HEK293 (cell line): Measurements from ENCODE around the gene ZC3H7B.

Experiments
- FEZF1 ChIP-seq: fragments of 450-650 bp; formaldehyde crosslinking; IDR thresholded peaks from 2 replicates; pipeline ENCODE4 v1.5.1; 2016; ENCODE audit warnings: missing biosample characterization, missing genetic modification characterization
- KLF16 ChIP-seq: fragments of 450-650 bp; formaldehyde crosslinking; IDR thresholded peaks from 2 replicates; pipeline ENCODE4 v1.5.1; 2017; ENCODE audit warnings: missing biosample characterization, missing genetic modification characterization
- ZBTB21 ChIP-seq: fragments of 450-650 bp; formaldehyde crosslinking; IDR thresholded peaks from 2 replicates; pipeline ENCODE4 v1.5.1; 2017; ENCODE audit warnings: missing biosample characterization, missing genetic modification characterization
- ZFP37 ChIP-seq: fragments of 450-650 bp; formaldehyde crosslinking; IDR thresholded peaks from 2 replicates; pipeline ENCODE4 v1.5.1; 2016; ENCODE audit warnings: missing biosample characterization, missing genetic modification characterization
- ZNF157 ChIP-seq: fragments of 450-650 bp; formaldehyde crosslinking; IDR thresholded peaks from 2 replicates; pipeline ENCODE4 v1.5.1; 2016; ENCODE audit warnings: missing biosample characterization, missing genetic modification characterization
- ZNF239 ChIP-seq: fragments of 450-650 bp; formaldehyde crosslinking; IDR thresholded peaks from 2 replicates; pipeline ENCODE4 v1.5.1; 2016; ENCODE audit warnings: missing biosample characterization, missing genetic modification characterization
- ZNF416 ChIP-seq: fragments of 450-650 bp; formaldehyde crosslinking; IDR thresholded peaks from 2 replicates; pipeline ENCODE4 v1.5.1; 2016; ENCODE audit warnings: missing biosample characterization, missing genetic modification characterization
- TF ChIP-seq, protein P1 (sequence below): fragments of 450-650 bp; formaldehyde crosslinking; IDR thresholded peaks from 2 replicates; pipeline ENCODE4 v1.5.1; 2016; ENCODE audit warnings: missing biosample characterization, missing genetic modification characterization
- TF ChIP-seq, protein P2 (sequence below): fragments of 450-650 bp; formaldehyde crosslinking; IDR thresholded peaks from 2 replicates; pipeline ENCODE4 v1.5.1; 2016; ENCODE audit warnings: missing biosample characterization, missing genetic modification characterization

DNA sequence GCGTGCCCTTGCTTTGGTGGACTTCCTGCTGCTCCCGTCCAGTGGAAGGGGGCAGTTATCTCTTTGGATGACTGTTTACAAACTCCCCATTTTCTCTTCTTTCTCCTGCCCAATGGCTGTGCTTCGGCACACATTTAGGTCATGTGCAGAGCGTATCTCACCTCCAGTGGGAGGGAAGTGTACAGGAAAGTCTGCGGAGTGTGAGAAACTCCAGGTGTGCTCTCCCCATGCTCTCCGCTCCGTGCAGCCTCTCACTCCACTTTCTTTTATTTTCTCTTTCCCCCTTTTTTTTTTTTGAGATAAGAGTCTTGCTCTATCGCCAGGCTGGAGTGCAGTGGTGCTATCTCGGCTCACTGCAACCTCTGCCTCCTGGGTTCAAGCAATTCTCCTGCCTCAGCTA lies 68.5 kb downstream of the ZC3H7B start:
- TF ChIP-seq ZFP37 (tag by site-specific recombination) (no peak), ZNF157 (tag by site-specific recombination) (no peak), KLF16 (tag by site-specific recombination) (no peak), ZNF416 (tag by site-specific recombination) (no peak), ZBTB21 (tag by site-specific recombination) (no peak), ZNF239 (tag by site-specific recombination) (no peak), FEZF1 (tag by site-specific recombination) (no peak)
- TF ChIP-seq, protein P1, sequence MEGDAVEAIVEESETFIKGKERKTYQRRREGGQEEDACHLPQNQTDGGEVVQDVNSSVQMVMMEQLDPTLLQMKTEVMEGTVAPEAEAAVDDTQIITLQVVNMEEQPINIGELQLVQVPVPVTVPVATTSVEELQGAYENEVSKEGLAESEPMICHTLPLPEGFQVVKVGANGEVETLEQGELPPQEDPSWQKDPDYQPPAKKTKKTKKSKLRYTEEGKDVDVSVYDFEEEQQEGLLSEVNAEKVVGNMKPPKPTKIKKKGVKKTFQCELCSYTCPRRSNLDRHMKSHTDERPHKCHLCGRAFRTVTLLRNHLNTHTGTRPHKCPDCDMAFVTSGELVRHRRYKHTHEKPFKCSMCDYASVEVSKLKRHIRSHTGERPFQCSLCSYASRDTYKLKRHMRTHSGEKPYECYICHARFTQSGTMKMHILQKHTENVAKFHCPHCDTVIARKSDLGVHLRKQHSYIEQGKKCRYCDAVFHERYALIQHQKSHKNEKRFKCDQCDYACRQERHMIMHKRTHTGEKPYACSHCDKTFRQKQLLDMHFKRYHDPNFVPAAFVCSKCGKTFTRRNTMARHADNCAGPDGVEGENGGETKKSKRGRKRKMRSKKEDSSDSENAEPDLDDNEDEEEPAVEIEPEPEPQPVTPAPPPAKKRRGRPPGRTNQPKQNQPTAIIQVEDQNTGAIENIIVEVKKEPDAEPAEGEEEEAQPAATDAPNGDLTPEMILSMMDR, result no peak
- TF ChIP-seq, protein P2, sequence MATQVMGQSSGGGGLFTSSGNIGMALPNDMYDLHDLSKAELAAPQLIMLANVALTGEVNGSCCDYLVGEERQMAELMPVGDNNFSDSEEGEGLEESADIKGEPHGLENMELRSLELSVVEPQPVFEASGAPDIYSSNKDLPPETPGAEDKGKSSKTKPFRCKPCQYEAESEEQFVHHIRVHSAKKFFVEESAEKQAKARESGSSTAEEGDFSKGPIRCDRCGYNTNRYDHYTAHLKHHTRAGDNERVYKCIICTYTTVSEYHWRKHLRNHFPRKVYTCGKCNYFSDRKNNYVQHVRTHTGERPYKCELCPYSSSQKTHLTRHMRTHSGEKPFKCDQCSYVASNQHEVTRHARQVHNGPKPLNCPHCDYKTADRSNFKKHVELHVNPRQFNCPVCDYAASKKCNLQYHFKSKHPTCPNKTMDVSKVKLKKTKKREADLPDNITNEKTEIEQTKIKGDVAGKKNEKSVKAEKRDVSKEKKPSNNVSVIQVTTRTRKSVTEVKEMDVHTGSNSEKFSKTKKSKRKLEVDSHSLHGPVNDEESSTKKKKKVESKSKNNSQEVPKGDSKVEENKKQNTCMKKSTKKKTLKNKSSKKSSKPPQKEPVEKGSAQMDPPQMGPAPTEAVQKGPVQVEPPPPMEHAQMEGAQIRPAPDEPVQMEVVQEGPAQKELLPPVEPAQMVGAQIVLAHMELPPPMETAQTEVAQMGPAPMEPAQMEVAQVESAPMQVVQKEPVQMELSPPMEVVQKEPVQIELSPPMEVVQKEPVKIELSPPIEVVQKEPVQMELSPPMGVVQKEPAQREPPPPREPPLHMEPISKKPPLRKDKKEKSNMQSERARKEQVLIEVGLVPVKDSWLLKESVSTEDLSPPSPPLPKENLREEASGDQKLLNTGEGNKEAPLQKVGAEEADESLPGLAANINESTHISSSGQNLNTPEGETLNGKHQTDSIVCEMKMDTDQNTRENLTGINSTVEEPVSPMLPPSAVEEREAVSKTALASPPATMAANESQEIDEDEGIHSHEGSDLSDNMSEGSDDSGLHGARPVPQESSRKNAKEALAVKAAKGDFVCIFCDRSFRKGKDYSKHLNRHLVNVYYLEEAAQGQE (tag by site-specific recombination), result no peak
